Measurements from ENCODE around the gene KDM4B.

The KDM4B gene

DNA sequence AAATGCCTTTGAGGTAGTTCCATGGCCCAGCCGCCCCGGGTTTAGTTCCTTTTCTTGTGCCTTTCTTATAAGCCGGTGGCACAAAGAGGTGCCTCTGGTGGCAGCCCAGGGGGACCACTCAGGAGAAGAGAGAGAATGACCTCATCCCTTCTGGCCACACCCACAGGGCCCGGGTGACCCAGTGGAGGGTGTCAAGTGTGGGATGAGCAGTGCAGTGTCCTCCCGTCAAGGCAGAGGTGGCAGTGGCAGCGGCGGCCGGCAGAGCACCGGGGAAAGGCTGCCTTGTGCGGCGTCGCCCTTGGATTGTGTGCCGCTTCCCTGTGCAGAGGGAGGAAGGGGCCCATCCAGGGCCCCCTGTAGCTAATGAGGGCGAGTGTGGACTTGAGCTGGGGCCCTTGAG lies 47.9 kb downstream of the KDM4B start:
- no peak for DNase-seq

DNA sequence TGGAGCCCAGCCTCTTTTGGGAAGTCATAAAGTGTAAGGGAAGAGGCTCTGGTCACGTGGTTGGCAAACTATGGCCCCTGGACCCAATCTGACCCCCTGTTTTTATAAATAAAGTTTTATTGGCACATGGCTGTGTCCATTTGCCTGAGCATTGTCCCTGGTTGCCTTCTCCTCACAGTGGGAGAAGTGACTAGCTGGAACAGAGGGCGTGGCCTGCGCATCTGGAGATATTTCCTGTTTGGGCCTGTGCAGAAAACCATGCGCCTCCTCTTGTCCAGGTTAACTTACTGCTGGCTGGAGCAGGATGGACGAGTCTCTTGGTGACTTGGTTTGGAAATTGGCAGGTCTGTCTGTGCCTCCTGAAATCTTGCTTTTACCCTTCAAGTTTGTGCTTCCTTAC lies 48.3 kb downstream of the KDM4B start:
- no peak for DNase-seq

DNA sequence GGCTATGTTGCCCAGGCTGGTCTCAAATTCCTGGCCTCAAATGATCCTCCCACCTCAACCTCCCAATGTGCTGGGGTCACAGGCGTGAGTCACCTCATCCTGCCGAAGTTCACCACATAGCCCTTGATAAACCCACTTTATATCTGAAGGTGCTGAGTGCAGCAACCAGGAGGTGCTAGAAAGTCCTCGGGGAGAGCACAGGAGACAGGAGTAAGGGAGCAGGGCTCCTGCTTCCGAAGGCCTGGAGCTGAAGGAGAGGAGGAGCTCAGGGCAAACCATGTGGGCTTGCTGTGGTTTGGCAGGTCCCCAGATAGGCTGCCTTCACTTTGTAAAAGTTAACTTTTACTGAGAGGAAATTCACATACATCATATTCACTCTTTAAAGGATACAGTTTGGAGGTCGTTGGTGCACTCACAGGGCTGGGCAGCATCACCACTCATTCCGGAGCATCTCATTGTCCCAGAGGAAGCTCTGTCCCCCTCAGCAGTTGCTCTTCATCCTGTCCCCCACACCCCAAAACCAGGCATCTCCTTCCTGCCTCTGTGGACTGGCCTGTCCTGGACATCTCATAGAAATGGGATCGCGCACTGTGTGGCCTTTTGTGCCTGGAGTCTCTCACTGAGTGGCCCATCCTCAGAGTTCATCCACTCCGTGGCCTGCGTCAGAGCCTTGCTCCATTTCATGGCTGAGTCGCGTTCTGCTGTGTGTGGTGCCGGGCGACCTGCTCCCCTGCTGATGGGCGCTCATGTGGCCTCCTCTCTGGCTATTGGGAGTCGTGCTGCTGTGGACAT lies 49.5 kb downstream of the KDM4B start:
- DNase-seq, result peak in 1 of 2 donors; percentile 5

DNA sequence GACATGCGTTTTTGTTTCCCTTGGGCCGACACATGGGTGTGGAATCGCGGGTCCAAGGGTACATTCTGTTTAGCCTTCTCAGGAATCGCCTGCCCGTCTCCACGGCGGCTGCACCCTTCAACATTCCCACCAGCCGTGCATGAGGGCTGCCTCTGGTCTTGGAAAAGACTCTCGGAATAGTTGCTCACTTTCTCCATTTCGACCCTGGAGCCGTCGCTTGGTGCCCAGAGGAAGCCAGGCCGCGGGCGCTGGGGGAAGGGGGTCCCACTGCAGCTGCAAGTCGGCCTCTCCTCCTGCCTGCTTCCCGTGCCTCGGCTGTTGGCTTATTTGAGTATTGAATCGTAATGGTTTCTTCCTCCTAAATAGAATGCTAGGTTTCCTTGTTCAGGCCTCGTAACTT lies 51.5 kb downstream of the KDM4B start:
- DNase-seq, result no peak

DNA sequence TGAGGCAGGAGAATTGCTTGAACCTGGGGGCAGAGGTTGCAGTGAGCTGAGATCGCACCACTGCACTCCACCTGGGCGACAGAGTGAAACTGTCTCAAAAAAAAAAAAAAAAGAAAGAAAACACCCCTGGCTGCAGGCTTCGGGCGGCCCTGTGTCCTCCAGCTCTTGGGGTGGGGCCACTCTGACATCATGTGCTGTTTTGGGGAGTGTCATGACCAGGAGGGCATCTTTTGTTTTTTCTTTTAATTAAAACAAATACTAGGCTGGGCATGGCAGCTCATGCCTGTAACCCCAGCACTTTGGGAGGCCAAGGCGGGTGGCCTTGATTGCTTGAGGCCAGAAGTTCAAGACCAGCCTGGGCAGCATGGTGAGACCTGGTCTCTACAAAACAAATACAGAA lies 52.1 kb downstream of the KDM4B start:
- DNase-seq, result no peak

DNA sequence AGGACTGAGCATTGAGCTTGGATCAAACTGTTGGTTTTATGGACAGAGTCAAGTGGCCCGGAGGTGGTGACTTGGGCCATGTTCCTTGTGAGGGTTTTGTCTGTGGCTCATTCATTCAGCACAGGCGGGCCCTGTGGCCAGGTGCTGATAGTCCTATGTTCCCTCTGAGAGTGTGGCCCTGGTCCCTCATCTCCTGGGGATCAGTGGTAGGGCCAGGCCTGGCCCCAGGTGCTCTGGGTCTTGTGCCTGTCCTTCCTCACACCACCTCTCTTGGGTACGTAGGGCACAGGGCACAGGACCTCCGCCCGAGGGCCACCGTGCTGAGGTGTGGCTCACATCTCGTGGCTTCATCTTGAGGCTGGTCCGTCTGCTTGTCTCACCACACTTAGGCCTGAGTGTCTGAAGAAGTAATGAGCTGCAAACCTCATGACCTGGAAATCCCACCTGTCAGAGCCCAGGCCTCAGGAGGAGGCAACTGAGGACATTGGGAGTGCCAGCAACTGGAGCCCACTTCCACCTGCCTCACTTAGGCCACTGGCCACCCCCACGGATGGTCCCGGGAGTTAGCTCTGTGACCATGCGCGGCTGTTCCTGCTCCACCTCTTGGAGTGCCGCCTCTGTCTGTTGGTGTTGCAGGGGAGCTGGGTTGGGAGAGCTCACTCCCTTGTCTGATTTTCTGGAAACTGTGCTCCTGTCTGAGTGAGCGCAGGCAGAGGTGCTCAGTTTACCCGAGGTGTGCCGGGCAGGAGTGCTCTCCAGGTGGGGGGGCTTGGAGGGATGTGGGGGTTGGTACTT lies 53.4 kb downstream of the KDM4B start:
- no peak for DNase-seq

DNA sequence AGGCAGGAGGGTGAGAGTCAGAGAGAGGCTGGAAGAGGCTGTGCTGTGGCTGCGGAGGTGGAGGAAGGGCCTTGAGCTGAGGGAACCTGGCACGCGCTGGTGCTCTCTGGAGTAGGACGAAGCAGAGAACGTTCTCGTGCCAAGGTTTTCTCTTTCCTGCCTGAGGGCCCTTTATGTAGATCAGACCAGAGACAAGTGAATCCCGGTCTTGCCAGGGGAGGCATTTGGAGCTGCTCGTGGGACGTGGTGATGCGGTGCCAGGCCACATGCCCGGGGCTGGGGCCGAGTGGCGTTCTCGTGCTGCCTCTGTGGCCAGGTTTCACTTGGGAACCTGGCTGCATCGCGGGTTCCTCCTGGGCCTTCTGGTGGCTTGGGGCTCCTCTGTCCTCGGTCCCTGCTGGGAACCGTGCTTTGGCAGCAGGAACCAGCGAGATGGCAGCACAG lies 54.2 kb downstream of the KDM4B start:
- no peak for DNase-seq

DNA sequence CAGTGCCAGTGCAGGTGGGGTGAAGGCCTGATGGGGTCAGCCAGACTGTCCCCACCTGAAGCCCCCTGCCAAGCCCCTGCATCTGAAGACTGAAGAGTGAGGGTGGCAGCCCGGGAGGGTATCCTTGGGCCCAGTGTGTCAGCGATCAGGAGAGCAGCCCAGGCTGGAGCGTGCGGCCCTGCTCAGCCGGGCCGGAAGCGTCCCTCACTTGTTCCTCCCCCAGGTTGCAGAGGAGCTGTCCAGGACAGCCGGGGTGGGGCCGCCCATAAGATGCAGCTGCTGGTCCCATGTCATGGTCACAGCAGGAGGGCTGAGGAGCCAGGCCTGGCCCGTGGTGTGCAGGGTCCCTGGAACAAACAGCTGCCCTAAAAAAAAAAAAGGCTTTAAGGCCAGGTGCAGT lies 55.4 kb downstream of the KDM4B start:
- no peak for DNase-seq

DNA sequence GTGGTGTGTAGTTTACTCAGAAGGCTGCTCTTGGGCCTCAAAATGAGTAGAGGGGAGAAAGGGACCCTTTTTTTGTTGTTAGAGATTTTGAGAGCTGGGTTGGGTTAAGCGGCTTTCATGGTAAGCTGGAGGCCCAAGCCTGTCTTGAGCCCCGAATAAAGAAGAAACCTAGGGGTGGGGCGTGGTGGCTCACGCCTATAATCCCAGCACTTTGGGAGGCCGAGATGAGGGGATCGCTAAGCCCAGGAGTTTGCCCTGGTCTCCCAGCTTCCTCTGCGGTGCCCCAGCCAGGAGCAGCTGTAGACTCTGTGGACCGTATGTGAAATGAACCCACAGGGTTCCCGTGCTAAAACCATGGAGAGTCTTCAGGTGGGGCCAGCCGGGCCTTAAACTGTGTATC lies 56.1 kb downstream of the KDM4B start:
- no peak for DNase-seq

DNA sequence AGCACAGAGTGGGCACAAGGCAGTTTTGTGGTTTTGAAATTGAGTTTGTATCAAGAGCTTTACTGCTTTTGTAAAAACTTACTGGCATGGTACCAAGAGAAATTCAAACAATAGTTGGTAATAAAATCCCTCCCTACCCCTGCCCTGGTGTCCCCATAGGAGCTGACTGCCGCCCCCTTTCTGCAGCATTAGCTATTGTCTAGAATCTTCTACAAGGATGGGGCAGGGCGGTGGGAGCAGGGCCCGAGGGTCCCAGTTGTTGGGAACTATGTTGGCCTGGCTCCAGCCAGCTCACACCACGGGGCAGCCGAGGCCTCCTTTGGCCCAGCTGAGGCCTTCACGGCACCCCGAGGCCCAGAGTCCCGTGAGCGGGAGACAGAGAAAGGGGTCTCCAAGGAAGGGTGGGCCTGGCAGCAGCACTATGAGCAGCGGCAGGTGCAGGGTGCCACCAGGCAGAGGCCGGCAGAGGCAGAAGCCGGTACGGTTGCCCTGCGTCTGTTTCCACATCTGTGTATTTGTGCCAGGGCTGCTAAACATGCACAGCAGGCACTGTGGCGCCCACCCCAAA lies 57.9 kb downstream of the KDM4B start:
- DNase-seq, result no peak

DNA sequence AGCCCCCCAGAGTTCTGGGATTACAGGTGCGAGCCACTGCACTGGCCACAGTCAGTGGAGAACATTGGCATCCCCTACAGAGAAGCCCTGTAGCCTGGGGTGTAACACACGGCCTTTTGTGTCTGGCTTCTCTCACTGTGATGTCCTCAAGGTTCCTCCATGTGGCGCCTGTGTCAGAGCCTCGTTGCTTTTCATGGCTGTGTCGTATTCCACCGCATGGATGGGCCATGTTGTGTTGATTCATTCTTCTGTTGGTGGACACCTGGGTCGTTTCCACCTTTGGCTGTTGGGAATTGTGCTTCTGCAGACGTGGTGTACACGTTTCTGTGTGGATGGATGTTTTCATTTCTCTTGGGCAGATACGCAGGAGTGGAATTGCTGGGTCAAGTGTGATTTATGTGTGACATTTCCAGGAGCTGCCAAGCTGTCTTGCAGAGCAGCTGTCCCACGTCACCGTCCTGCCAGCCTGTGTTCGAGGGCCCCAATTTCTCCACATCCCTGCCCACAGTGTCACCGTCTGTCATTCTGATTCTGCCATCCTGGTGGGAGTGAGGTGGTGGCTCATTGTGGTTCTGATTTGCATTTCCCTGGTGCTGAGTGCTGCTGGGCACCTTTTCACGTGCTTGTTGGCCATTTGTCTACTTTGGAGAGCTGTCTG lies 59.4 kb downstream of the KDM4B start:
- no peak for DNase-seq

DNA sequence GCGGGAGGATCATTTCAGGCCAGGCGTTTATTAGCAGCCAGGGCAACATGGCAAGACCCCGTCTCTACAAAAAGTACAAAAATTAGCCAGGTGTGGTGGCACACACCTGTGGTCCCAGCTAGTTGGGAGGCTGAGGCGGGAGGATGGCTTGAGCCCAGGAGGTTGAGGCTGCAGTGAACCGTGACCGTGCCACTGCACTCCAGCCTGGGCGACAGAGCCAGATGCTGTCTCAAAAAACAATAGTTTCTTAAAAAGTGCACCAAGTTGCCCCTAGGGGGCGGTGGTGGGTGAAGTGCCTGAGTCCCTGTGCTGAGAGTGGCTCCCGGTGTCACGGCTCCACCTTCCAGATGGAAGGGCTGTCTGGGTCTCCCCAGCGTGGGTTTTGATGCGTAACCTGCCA lies 60.7 kb downstream of the KDM4B start:
- DNase-seq, result peak; percentile 35 to 78

DNA sequence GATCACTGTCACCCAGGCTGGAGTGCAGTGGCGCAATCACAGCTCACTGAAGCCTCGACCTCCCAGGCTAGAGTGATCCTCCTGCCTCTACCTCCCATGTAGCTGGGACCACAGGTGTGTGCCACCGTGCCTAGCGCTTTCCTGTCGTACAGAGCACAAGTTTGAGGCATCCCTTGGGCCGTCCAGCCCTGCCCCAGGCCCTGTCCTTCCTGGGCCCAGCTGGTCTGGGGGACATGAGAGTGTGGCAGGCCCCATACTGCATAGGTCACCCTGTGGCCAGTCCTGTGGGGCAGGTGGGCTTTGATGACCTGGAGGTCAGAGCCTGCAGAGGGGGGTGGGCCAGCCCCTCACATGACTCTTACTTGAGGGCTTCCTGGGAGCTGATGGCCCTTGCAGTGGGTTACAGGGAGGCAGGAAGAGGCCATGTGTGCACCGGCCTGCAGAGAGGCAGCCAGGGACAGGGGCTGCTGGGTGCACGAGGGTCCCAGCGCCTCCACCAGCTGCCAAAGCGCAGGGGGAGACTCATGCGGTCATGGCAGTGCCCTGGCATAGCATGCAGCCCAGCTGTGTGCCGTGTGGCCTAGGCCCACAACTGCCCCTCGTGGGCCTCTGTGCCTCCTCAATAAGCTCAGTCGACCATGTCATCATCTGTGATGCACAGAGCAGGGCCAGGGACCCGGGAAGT lies 61.4 kb downstream of the KDM4B start:
- DNase-seq, result no peak

DNA sequence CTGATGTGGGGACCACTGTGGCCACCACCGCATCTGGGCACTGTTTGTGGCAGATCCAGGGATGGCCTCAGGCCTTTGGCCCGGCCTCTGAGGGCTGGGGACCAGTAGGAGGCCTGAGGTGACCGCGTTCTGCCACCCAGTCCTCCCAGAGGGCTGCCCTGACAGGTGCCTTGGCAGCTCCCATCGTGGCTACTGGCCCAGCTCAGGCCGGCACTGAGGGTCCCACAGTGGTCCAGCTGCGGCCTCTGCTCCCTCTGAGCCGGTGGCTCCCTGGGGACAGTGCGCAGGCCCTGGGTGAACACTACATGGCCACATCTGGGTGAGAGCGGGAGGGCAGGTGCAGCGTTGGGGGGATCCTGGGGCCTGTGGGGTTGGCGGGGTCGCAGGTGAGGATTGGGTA lies 61.9 kb downstream of the KDM4B start:
- DNase-seq, result no peak

DNA sequence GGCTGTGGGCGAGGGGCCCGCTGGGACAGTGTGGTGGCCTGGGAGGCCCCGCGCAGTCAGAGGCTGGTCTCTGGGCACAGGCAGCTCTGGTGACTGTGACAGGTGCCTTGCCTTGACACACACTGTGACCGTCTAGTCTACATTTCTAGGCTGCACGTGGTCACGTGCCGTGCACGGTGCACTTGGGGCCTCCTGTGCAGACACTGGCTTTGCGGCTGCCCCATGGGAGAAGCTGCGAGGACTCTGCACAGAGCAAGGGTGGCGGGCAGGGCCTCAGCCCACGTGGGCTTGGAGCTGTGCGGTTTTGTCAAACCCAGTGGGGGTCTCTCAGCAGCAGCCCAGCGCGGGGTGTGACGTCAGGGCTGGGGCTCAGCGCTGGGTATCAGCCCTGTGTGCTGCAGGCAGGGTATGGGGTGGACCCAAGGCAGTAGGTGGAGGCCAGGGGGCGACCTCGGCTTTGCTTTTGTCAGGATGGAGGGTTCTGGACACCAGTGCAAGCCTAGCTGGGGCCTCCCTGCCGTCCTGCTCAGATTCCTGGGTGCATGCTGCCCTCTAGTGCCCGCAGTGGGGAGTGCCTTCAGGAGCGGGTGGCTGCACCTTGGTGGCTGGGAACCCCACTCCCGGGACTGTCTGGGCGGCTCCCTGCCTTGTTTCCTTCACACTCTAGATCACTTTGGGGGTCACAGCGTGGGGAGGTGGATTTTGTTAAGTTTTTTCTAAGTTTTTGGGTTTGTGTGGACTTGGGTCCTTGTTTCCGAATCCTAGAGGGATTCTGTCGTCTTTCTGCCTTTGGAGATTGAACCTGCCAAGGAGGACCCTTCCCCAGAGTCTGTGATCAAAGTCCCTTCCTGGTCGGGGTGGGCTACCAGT lies 62.6 kb downstream of the KDM4B start:
- peak; percentile 44 to 94 for DNase-seq

DNA sequence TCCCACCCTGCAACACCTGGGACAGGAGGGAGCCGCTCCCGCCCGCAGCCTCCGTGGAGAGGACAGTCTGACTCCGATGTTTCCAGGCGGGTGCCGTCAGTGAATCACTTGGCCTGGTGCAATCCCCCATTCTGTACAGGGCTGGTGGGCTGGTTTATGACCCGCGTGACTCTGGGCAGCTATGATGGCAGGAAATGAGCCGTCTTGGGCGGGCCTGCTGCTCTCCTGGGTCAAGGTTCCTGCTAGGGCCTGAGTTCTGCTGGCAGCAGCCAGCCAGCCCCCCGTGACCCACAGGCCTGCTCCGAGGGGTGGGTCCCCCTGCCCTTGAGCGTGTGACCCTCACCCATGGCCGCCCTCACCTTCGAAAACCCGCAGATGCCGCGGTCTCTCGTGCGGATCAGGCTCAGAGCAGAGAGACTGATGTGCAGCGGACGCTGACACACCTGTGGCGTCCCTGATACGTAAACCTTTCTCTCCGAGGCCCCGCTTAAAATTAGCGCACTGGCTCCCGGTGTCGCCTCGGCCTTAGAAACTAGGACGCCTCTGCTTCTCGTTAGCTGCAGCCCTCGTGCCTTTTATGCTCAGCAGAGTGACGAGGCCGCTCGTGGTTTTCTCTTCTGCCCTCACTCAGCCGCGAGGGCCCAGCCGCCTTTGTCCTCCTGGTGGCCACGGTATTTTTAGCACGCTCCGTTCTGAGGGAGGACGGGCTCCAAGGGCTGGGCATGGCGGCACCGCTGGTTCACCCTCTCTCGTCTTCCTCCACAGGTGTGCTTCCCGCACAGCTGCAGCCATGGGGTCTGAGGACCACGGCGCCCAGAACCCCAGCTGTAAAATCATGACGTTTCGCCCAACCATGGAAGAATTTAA lies 63.4 kb downstream of the KDM4B start:
- no peak for DNase-seq

DNA sequence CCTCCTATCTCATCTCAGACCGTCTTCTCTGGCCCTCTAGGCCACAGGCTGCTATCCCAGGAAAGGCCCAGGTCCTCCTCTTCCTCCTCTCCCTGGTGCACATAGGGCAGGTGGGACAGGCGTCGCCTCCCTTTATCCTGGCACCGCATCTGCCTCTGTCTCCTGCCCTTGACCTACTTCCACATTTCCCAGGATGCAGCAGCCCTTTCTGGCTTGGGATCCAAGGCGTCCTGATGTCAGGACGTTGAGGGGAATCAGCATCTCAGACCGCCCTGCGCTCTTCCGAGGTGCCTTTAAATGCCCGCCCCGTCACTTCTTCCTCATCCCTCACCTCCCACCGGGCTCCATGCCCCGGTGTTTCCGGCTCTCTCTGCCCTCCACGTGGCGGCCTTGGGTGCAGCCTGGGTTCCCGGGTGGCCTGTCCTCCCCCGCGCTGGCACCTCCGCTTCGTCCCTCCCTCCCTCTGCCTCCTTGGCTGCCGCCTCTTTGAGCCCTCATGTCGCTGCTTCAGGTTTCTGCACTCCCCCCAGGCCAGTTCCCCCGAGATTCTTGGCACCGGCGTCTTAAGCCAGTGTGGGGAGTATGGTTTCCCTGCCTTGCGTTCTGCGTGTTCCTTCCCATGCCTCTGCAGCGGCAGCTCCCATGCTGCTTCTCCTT lies 66.3 kb downstream of the KDM4B start:
- DNase-seq, result no peak

DNA sequence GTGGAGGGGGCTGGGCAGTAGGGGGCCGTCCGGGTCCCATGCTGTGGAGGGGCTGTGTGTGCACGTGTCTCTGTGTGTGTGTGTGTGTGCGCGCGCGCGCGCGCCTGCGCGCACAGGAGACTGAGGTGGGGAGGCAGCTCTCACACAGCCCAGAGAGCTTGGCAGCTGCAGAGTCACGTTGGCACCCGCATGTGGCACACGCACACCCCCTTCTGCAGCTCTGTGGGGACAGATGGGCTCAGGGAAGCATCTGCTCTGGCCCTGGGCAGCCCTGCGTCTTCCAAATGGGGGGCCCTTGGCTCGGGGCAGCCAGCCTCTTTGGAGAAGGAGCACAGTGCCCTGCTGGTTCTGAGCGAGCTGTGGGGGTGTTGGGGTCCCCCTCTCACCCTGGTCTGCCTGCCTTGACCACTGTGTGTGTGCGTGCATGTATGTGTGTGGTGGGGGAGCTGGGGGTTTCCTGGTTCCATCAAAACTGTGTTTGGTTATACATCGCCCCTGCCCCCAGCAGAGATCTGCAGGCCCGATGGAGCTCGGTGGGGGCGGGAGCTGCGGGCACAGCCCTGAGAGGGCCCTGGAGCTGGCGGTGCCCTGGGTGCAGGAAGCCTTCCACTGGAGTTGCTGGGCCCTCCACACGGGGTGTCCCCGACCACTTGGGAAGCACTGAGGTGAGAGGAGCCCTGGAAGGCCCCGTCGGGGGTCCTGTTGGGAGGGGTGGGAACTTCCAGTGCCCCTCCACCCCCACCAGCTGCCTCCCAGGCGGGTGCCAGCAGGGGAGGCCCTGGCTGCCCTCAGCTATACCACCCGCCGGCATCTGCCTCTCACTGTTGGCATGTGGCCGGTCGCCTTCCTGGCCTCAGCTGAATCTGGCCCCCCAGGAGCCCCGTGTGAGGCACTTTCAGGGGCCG lies 67.1 kb downstream of the KDM4B start:
- DNase-seq, result no peak
